Esophagus muscularis mucosa (tissue), 4 donors: Measurements from ENCODE around the gene RMRP.

ENCODE experiments used
- EP300 ChIP-seq: sonication (generic); formaldehyde crosslinking; IDR thresholded peaks from one replicate; pipeline ENCODE4 v1.6.1; 2017; ENCODE audit warnings: antibody characterized with exemption
- POLR2A ChIP-seq: fragments of 450-650 bp; IDR thresholded peaks from one replicate; pipeline ENCODE4 v1.6.1; 2017; ENCODE audit warnings: antibody characterized with exemption, moderate library complexity, mild to moderate bottlenecking, low read depth
- TF ChIP-seq, protein P1 (sequence below), 3 experiments: fragments of 200-600 bp in 2 of 3; fragments of 450-650 bp in 1 of 3; sonication (generic) in 2 of 3; IDR thresholded peaks; one replicate each; pipeline ENCODE4 v1.5.1; 2017 to 2019; ENCODE audit warnings: antibody characterized with exemption in 3 of 3, mild to moderate bottlenecking in 2 of 3, moderate library complexity in 1 of 3

DNA sequence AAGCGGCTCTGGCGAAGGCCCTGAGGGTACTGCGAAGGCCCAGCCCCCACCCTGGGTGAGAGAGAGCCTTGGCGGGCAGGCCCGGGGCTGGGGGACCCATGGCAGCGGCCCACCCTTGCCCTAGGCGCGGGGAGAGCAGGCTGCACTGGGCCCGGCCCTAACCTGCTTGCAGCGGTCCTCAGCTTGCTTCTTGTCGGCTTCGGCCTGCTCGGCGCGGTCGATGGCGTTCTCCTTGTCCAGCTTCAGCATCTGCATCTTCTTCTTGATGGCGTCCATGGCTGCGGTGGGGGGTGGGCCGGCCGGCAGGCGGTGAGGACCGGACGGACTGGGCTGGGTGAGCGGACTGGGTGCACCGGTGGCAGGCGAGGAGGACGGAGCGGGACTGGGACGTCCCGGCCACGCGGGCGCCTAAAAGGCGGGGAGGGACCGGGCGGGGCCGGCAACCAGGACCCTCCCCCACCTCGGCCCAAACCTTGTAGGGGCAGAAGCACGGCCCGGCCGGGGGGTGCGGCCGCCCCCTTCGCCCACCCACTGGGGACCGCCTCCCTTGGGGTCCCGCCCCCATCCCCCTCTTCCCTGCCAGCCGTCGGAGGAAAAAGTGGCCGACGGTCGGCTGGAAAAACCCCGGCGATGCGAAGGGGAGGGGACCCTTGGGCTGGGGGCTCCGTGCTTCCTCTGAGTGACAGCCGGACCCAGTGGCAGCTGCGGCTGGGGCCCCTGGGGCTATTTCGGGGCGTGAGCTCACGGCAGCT, 31.9 kb upstream of the RMRP start, which contains the start of gene TPM2:
- TF ChIP-seq POLR2A (peak; percentile 86), EP300 (peak; percentile 62)
- TF ChIP-seq, protein P1, sequence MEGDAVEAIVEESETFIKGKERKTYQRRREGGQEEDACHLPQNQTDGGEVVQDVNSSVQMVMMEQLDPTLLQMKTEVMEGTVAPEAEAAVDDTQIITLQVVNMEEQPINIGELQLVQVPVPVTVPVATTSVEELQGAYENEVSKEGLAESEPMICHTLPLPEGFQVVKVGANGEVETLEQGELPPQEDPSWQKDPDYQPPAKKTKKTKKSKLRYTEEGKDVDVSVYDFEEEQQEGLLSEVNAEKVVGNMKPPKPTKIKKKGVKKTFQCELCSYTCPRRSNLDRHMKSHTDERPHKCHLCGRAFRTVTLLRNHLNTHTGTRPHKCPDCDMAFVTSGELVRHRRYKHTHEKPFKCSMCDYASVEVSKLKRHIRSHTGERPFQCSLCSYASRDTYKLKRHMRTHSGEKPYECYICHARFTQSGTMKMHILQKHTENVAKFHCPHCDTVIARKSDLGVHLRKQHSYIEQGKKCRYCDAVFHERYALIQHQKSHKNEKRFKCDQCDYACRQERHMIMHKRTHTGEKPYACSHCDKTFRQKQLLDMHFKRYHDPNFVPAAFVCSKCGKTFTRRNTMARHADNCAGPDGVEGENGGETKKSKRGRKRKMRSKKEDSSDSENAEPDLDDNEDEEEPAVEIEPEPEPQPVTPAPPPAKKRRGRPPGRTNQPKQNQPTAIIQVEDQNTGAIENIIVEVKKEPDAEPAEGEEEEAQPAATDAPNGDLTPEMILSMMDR (IDR thresholded peaks at IDR 0.05) = no peak
